CD4-positive, alpha-beta T cell treated with Interleukin-17A for 1 hour (primary cell): ENCODE data around the gene CMTR1.

Experiments
- DNase-seq: peaks from one replicate; pipeline ENCODE4 v3.0.0-alpha.2; 2020

CMTR1 gene

DNA sequence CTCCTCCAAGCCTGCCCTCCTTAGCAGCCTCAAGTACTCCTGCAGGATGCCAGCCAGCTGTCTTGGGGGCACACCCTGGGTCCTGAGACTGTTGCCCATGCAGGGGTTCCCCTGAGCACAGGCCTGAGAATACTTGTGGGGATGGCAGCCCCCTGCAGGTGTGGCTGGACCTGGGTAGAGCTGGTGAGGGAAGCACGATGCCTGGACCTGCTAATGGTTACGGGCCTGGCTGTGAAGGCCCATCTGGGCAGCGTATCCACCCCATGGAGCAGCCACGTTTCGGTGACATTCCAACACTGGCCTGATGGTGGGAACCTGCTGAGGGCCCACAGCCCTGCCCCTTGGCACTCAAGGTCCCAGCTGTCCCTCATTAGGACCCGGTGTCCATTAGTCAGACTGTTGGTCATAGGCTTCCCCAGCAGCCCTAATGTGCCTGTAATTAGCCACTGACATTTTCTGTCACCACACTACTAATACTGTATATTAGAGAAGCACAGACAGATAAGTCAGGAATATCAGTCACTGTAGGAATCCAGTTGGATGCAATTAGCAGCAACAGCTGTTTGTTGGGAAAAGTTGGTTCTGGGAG is 46.3 kb downstream of the CMTR1 start:
- no peak for DNase-seq

DNA sequence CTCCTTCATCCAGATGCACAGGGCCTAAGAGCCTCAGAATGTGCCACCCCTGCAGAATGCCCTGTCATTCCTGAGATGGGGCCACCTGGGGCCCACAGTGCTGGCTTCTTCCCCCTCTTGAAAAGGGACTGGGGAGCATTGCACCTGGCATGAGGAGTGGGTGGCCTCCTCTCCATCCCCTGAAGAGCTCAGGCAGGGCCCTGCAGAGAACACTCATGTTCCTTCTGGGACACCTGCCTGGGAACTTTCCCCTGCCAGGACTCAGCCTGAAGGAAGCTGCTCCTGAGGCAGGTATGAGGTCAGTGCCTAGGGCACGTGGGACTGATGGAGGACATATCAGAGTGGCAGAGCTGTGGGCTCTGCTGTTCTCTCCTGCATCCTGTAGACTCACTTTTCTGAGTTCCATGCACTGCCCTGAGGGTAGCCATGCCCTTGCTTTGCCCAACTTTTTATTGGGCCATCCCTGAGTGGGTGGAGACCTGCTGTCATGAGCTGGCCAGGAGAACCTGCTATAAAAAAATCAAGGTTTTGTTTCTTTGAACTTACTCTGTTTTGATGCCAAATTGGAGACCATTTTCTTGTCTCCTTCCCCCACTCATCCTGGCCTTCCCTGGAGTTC is 47.2 kb downstream of the CMTR1 start:
- DNase-seq = no peak

DNA sequence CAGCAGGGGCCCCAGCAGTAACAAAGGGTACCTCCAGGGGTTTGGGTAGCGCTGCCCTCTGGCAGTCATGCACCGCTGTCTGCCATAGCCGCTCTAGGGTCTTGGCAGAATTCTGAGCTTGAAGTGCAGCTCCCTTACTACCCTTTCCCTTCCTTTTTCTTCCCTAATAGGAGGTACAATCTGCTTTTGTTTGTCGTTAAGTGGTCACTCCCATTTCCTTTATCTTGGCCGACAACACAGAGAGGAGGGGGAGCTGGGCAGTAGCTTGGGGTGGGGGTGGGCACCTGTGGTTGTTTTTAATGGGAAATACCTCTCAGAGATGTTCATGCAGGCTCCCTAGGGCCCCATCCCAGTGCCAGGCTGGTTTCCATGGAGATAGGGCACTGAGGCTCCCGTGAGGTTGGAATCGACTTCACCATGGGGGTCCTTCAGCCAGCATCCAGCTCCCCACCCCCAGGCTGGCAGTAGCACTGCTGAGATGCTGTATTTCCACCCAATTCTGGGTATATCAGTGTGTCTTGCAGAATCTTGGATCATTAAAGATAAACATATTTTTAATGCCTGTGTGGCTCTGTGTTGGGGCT is 48.0 kb downstream of the CMTR1 start:
- DNase-seq = no peak

DNA sequence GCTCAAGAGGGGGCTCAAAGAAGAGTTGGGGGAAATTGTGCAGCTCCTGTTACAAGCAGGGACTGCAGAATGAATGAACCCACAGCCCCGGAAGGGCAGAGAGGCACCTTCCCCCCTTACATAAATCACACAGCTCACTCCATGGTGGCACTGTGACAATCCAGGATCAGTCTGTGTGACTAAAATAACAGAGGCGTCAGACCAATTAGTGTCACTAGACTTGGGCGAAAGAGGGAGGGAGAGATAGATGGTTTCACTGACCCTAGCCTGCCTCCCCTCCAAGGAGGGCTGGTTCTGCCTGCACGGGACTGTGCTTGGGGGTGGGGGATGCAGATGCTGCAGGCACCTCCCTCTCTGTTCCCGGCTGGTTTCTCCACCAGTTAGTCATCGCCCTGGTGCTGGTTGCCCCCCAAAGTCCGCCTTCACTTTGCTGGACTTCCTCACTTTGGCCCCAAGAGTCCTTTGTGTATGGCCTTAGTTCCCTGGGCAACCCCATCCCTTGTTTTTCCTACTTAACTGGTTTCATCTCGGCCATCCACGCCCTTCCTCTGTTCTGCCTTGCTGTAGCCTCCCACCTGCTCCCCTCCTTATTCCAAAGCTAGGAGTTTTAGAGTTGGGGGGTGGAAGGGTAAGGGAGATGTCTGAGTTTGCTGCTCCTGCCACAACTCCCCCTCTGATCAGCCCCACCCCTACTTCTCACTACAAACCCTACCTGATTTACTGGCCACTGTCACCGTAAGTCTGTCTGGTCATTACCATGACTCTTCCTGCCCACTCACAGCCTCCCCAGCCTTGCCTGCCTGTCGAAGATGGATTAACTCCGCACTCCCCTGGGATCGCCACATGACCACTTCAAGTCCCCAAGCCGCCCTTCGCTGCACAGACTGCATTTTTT is 48.9 kb downstream of the CMTR1 start:
- DNase-seq = no peak

DNA sequence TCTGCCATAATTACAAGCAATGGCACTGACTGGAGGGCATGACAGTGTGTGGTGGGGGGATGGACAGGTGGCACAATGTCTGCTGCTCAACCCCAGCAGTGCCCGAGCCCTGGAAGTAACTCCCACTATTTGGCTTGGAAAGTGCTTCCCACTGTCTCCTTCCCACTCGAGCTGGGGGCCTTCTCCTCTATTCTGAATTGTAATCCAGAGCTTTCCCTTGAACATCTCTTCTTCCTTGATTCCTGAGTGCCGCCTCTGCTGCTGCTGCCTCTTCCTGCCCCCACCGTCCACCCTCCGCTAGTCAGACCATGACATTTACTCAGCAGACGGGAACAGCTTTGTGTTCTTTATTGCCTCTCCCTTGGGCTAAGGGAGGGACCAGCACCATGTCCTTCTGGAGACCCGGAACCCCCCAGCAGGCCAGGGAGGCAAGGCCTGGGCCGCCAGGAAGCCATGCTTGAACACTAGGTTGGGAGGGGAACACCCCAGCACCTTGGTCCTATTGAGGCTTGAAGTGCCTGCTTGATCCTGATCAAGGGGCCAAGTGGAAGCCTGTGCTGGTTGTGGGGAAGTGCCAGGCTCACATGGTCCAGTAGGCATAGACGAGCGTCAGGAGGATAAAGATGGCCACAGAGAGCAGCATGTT is 49.7 kb downstream of the CMTR1 start:
- DNase-seq = no peak

DNA sequence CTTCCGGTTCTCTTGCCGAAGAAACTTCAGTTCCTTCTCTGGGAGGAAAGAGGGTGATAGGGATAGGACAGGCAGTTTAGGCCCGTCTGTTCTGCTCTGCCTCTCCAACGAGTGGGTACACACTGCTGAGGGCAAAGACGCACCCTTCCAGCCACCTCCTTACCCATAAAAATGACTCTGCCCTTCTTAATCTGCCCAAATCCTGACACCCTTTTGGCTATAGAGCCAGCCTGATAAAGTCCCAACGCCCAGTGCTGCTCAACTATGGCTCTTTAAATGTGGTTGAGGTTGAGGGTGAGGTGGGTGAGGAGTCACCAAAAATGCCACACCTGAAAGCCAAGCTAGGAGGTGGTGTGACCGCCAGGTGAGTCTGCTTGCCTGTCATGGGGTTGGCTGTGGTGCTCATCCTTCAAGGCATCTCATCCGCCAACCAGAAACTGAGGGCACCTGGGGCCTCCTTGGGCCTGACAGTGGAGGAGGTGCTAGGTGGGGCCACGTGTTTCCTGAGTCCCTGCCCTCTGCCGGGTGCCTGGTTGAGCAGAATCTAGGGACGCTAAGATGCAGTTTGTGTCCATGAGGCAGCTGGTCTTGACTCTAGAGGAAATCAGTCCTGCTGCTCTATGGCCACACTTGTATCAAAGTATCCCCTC is 50.4 kb downstream of the CMTR1 start:
- DNase-seq = peak; percentile 36

DNA sequence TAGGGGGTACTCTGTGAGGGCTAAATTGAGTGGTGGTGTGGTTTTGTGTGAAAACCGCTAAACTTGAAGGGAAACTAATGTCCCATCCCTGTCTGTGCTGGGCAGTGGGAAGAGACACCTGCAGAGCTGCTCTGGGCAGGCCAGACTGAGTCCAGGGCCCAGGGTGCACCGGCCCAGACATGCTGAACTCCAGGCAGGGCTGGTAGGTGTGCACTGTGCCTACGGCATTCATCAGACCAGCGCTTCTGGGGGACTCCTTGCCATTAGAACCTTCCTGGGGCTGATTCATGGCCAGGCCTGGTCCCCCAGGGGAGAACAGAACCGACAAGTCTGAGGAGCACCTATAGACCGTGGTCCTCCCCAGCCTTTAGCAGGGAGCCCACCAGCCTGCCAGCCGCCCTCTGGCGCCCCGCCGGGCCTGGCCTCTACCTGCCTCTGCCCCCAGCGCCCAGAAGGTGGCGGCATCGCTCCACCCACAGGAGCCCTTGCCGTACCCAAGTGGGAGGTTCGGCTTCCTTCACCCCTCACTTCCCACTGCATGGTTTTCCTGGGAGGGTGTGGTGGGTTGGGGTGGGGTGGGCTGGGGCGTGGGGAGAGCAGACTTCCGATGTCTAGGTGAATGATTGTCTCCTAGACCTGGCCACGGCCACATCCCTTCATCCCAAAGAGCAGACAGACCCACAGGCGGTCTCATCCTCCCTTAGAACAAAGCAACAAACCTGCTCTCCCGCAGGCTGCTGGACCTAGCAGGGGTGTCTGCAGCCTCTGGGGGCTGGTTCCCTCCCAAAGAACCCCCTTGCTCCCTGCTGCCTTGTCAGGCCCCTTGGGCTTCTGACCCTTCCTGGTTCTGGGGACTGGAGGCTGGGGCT is 51.1 kb downstream of the CMTR1 start:
- DNase-seq = peak; percentile 78

GRCh38 chr6:37484786-37485170 is 51.8 kb downstream of the CMTR1 start:
- DNase-seq = no peak

DNA sequence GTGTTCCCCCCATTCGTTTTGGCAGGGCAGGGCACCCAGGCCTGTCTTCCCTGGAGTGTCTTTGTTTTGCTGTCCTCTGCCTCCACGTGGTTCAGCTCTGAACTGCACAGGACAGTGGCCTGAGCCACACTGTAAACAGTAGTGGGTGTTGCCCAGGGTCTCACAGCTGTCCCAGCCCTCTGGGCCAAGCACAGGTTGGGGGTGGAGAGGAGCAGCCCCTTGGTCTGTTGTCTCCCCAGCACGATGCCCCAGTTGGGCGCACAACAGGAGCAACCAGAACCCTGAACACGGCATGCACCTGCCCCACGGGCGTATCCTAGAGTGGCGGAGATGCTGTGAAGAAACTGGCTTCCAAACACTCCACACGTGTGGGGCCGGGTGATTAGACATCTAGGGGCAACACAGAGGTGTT is 52.3 kb downstream of the CMTR1 start:
- no peak for DNase-seq

DNA sequence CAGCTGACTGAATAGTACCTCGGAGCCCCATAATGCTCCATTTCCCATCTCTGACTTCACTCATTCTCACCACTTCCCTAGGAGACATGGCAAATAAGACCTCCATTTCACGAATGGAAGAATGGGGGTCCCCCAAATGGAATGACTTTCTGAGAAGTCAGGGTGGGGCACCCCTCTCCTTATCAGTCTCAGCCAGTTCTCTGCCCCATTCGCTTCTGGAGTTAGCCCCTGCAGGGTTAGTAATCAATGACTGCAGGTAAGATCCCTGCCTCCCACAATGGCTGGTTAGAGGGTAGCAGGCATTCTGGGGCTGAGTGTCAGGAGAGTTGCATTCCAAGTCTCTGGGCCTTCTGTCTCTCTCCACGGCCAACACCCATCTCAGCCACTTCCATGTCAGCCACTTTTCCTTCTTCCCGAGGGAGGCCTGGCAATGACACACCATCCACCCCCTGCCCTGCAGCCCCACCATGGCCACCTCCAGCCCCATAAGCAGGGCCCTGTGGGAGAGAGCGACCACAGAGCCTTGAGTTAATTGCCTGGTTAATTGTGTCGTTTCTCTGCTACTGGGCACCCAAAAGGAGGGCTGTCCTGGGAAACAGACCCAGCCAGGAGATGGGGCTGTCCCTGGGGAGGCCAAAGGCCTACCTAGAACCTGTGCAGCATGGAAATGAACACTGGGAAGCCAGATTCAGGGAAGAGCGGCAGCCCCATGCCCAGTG is 53.3 kb downstream of the CMTR1 start:
- no peak for DNase-seq

DNA sequence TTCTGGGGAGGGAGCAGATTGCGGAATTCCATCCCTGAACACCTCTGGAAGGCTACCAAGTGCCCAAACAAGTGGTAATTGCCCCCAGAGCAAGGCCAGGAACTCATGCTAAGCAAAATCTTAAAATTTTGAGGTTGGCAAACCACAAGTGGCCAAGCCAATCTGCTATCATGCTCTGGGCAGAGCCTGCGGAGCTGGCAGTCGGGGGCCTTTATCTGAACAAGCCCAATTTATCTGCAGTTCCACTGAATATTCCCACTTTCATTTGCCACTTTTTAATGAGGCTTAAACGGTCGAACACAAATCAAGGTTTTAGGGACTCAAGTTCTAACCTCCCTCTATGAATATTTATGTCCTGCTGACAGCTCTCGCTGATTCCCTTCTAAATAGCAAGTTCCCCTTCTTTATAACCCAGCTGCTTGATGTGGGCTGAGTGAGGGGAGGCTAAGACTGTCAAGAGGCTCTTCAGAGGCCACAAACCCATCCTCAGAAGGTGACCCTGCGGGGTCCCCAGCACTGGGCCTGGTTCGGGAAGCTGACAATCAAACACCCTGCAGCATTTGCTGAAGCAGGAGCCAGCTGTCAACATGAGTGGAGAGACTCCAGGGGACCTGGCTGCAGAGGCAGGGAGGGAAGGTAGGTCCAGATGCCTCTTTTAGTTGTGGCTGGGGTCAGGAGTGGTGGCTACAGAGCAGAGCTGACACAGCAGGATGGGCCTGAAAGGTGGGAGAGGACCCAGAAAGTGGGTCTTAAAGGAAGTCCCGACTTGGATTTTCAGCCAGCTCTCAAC is 54.8 kb downstream of the CMTR1 start:
- DNase-seq = no peak

DNA sequence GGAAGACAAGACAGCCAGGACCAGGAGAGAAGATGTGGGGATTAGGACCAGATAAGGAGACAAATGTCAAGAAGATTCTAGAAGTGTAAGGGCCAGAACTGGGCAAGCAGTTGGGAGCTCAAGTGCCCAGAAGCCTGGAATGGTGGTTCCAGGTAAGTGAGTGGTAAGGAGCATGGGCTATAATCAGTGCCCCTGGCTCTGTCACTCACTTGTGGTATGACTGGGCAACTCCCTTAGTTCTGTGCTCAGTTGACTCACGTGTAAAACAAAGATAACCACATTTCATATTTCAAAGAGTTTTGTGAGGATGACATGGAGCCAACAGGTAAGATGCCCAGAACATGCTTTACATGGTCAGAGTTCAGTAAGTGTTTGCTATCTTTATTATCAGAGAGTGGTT is 55.5 kb downstream of the CMTR1 start:
- DNase-seq = no peak

- DNase-seq = peak; percentile 46
Measured at GRCh38 chr6:37489697-37490336, 56.8 kb downstream of the CMTR1 start.

- DNase-seq = no peak
Measured at GRCh38 chr6:37490536-37491170, 57.6 kb downstream of the CMTR1 start.

- peak; percentile 28 for DNase-seq
Measured at GRCh38 chr6:37491171-37491829, 58.3 kb downstream of the CMTR1 start.

DNA sequence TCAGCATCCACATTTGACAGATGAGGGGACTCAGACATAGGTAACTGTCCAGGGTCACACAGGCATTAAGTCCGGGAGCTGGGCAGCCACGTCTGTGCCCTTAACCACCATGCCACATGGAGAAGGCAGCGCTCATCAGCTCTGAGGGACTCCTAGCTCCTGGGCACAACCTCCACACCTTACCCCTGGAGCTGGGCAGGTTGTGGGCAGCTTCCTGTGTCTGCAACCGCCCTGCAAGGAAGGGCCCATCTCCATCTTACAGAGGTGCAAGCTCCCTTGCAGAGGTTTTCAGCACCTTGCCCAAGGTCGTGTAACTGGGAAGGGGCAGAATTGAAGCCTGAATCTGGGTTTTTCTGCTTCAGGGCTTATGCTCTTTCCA is 58.8 kb downstream of the CMTR1 start:
- DNase-seq = no peak

GRCh38 chr6:37492236-37492972 is 59.4 kb downstream of the CMTR1 start:
- DNase-seq = no peak
